ENCODE measurements around the gene PI16.

PI16 gene

GRCh38 chr6:36912586-36912985 is 42.0 kb upstream of the PI16 start:
- DNase-seq (ENCODE audit: low read depth), result peak; percentile 92
- H3K4me3 ChIP-seq (ENCODE audit: low read depth, low read length), result no peak overlapping the region
- no peak for TF ChIP-seq CTCF (IDR thresholded peaks at IDR 0.05; ENCODE audit: insufficient read depth, low read depth, low read length, missing control alignments)

GRCh38 chr6:36913082-36913481 is 41.5 kb upstream of the PI16 start:
- TF ChIP-seq CTCF (IDR thresholded peaks at IDR 0.05; ENCODE audit: insufficient read depth, low read depth, low read length, missing control alignments), result no peak
- DNase-seq (ENCODE audit: low read depth), result no peak
- no peak overlapping the region for H3K4me3 ChIP-seq (ENCODE audit: low read depth, low read length)

- DNase-seq (ENCODE audit: low read depth), result no peak
- H3K4me3 ChIP-seq (ENCODE audit: low read depth, low read length), result no peak overlapping the region
- TF ChIP-seq CTCF (IDR thresholded peaks at IDR 0.05; ENCODE audit: insufficient read depth, low read depth, low read length, missing control alignments), result peak; percentile 5
Measured at GRCh38 chr6:36914227-36914794, 40.2 kb upstream of the PI16 start.

GRCh38 chr6:36915599-36915998 is 38.9 kb upstream of the PI16 start:
- no peak for TF ChIP-seq CTCF (IDR thresholded peaks at IDR 0.05; ENCODE audit: insufficient read depth, low read depth, low read length, missing control alignments)
- H3K4me3 ChIP-seq (ENCODE audit: low read depth, low read length), result no peak overlapping the region
- no peak for DNase-seq (ENCODE audit: low read depth)

GRCh38 chr6:36916126-36916525 is 38.4 kb upstream of the PI16 start:
- no peak for DNase-seq (ENCODE audit: low read depth)
- no peak for TF ChIP-seq CTCF (IDR thresholded peaks at IDR 0.05; ENCODE audit: insufficient read depth, low read depth, low read length, missing control alignments)
- no peak overlapping the region for H3K4me3 ChIP-seq (ENCODE audit: low read depth, low read length)

- no peak for DNase-seq (ENCODE audit: low read depth)
- H3K4me3 ChIP-seq (ENCODE audit: low read depth, low read length), result no peak overlapping the region
- TF ChIP-seq CTCF (IDR thresholded peaks at IDR 0.05; ENCODE audit: insufficient read depth, low read depth, low read length, missing control alignments), result no peak
Measured at GRCh38 chr6:36917541-36918193, 36.9 kb upstream of the PI16 start.

- no peak for DNase-seq (ENCODE audit: low read depth)
- no peak overlapping the region for H3K4me3 ChIP-seq (ENCODE audit: low read depth, low read length)
- no peak for TF ChIP-seq CTCF (IDR thresholded peaks at IDR 0.05; ENCODE audit: insufficient read depth, low read depth, low read length, missing control alignments)
Measured at GRCh38 chr6:36920049-36920448, 34.5 kb upstream of the PI16 start.

Data from GM12865 (cell line).